ENCODE data around the gene ZSCAN4.

The ZSCAN4 gene

GRCh38 chr19:57668635-57669034 lies at the start of gene ZSCAN4:
TSS of gene ZSCAN4 (plus strand) at chr19:57668935. CDS start at chr19:57676146, 7,211 bp downstream.
- Histone ChIP-seq H3K36me3 (ENCODE audit: control insufficient read depth, low read depth, low read length) (no peaks in the 10 kb centered on the region), H3K27ac (ENCODE audit: low read length) (no peak within 1 kb of the TSS), H3K4me1 (ENCODE audit: control insufficient read depth, low read depth, low read length) (peaks cover 7% of the 10 kb centered on the region), H3K4me3 (ENCODE audit: low read length) (no peak within 1 kb of the TSS), H3K9ac (ENCODE audit: low read length) (no peak within 1 kb of the TSS), H3K27me3 (ENCODE audit: control insufficient read depth, insufficient read depth, low read length) (peaks cover 6% of the 10 kb centered on the region), H3K9me3 (ENCODE audit: control insufficient read depth, low read depth, low read length) (no peaks in the 10 kb centered on the region)

GRCh38 chr19:57620673-57621348 lies 47.9 kb upstream of the ZSCAN4 start:
- H3K27ac ChIP-seq (ENCODE audit: low read length), result no peak overlapping the region
- no peak overlapping the region for H3K4me3 ChIP-seq (ENCODE audit: low read length)
- H3K9ac ChIP-seq (ENCODE audit: low read length), result no peak overlapping the region
- peaks cover 87% of the 10 kb centered on the region for H3K36me3 ChIP-seq (ENCODE audit: control insufficient read depth, low read depth, low read length)
- H3K27me3 ChIP-seq (ENCODE audit: control insufficient read depth, insufficient read depth, low read length), result no peaks in the 10 kb centered on the region
- H3K9me3 ChIP-seq (ENCODE audit: control insufficient read depth, low read depth, low read length), result peaks cover 79% of the 10 kb centered on the region
- no peaks in the 10 kb centered on the region for H3K4me1 ChIP-seq (ENCODE audit: control insufficient read depth, low read depth, low read length)

GRCh38 chr19:57623091-57623490 lies 45.6 kb upstream of the ZSCAN4 start:
- Histone ChIP-seq H3K36me3 (ENCODE audit: control insufficient read depth, low read depth, low read length) (peaks cover 65% of the 10 kb centered on the region), H3K27me3 (ENCODE audit: control insufficient read depth, insufficient read depth, low read length) (no peaks in the 10 kb centered on the region), H3K4me1 (ENCODE audit: control insufficient read depth, low read depth, low read length) (no peaks in the 10 kb centered on the region), H3K9me3 (ENCODE audit: control insufficient read depth, low read depth, low read length) (peaks cover 57% of the 10 kb centered on the region), H3K27ac (ENCODE audit: low read length) (no peak overlapping the region), H3K4me3 (ENCODE audit: low read length) (no peak overlapping the region), H3K9ac (ENCODE audit: low read length) (no peak overlapping the region)

- no peaks in the 10 kb centered on the region for H3K4me1 ChIP-seq (ENCODE audit: control insufficient read depth, low read depth, low read length)
- H3K27me3 ChIP-seq (ENCODE audit: control insufficient read depth, insufficient read depth, low read length), result no peaks in the 10 kb centered on the region
- H3K36me3 ChIP-seq (ENCODE audit: control insufficient read depth, low read depth, low read length), result peaks cover 10% of the 10 kb centered on the region
- peak within 1 kb of the TSS; percentile 90 for H3K4me3 ChIP-seq (ENCODE audit: low read length)
- H3K9ac ChIP-seq (ENCODE audit: low read length), result peak within 1 kb of the TSS; percentile 69
- H3K9me3 ChIP-seq (ENCODE audit: control insufficient read depth, low read depth, low read length), result peaks cover 8% of the 10 kb centered on the region
- H3K27ac ChIP-seq (ENCODE audit: low read length), result no peak within 1 kb of the TSS
Measured at GRCh38 chr19:57632987-57633831, 35.5 kb upstream of the ZSCAN4 start, which contains the start of gene ZNF211. TSS of gene ZNF211 (plus strand) at chr19:57633168. CDS start at chr19:57633347, 179 bp downstream.

- peak overlapping the region; percentile 69 for H3K9ac ChIP-seq (ENCODE audit: low read length)
- H3K27ac ChIP-seq (ENCODE audit: low read length), result no peak overlapping the region
- H3K36me3 ChIP-seq (ENCODE audit: control insufficient read depth, low read depth, low read length), result peaks cover 10% of the 10 kb centered on the region
- H3K4me3 ChIP-seq (ENCODE audit: low read length), result peak overlapping the region; percentile 90
- H3K9me3 ChIP-seq (ENCODE audit: control insufficient read depth, low read depth, low read length), result peaks cover 8% of the 10 kb centered on the region
- H3K4me1 ChIP-seq (ENCODE audit: control insufficient read depth, low read depth, low read length), result no peaks in the 10 kb centered on the region
- H3K27me3 ChIP-seq (ENCODE audit: control insufficient read depth, insufficient read depth, low read length), result no peaks in the 10 kb centered on the region
Measured at GRCh38 chr19:57633832-57634131, 35.0 kb upstream of the ZSCAN4 start.

- H3K27ac ChIP-seq (ENCODE audit: low read length), result no peak overlapping the region
- no peaks in the 10 kb centered on the region for H3K27me3 ChIP-seq (ENCODE audit: control insufficient read depth, insufficient read depth, low read length)
- H3K36me3 ChIP-seq (ENCODE audit: control insufficient read depth, low read depth, low read length), result peaks cover 37% of the 10 kb centered on the region
- no peak overlapping the region for H3K9ac ChIP-seq (ENCODE audit: low read length)
- H3K4me3 ChIP-seq (ENCODE audit: low read length), result no peak overlapping the region
- no peaks in the 10 kb centered on the region for H3K4me1 ChIP-seq (ENCODE audit: control insufficient read depth, low read depth, low read length)
- peaks cover 8% of the 10 kb centered on the region for H3K9me3 ChIP-seq (ENCODE audit: control insufficient read depth, low read depth, low read length)
Measured at GRCh38 chr19:57637379-57637778, 31.4 kb upstream of the ZSCAN4 start.

- no peaks in the 10 kb centered on the region for H3K27me3 ChIP-seq (ENCODE audit: control insufficient read depth, insufficient read depth, low read length)
- no peak overlapping the region for H3K4me3 ChIP-seq (ENCODE audit: low read length)
- H3K9ac ChIP-seq (ENCODE audit: low read length), result no peak overlapping the region
- no peak overlapping the region for H3K27ac ChIP-seq (ENCODE audit: low read length)
- peaks cover 8% of the 10 kb centered on the region for H3K9me3 ChIP-seq (ENCODE audit: control insufficient read depth, low read depth, low read length)
- H3K36me3 ChIP-seq (ENCODE audit: control insufficient read depth, low read depth, low read length), result peaks cover 36% of the 10 kb centered on the region
- no peaks in the 10 kb centered on the region for H3K4me1 ChIP-seq (ENCODE audit: control insufficient read depth, low read depth, low read length)
Measured at GRCh38 chr19:57641715-57642234, 27.0 kb upstream of the ZSCAN4 start.

- Histone ChIP-seq H3K4me1 (ENCODE audit: control insufficient read depth, low read depth, low read length) (no peaks in the 10 kb centered on the region), H3K27me3 (ENCODE audit: control insufficient read depth, insufficient read depth, low read length) (no peaks in the 10 kb centered on the region), H3K36me3 (ENCODE audit: control insufficient read depth, low read depth, low read length) (peaks cover 33% of the 10 kb centered on the region), H3K9ac (ENCODE audit: low read length) (no peak overlapping the region), H3K9me3 (ENCODE audit: control insufficient read depth, low read depth, low read length) (peaks cover 1% of the 10 kb centered on the region), H3K27ac (ENCODE audit: low read length) (no peak overlapping the region), H3K4me3 (ENCODE audit: low read length) (no peak overlapping the region)
Measured at GRCh38 chr19:57642396-57643046, 26.2 kb upstream of the ZSCAN4 start.

- no peak overlapping the region for H3K4me3 ChIP-seq (ENCODE audit: low read length)
- H3K36me3 ChIP-seq (ENCODE audit: control insufficient read depth, low read depth, low read length), result peaks cover 33% of the 10 kb centered on the region
- no peaks in the 10 kb centered on the region for H3K4me1 ChIP-seq (ENCODE audit: control insufficient read depth, low read depth, low read length)
- H3K9ac ChIP-seq (ENCODE audit: low read length), result no peak overlapping the region
- H3K27ac ChIP-seq (ENCODE audit: low read length), result no peak overlapping the region
- H3K9me3 ChIP-seq (ENCODE audit: control insufficient read depth, low read depth, low read length), result no peaks in the 10 kb centered on the region
- H3K27me3 ChIP-seq (ENCODE audit: control insufficient read depth, insufficient read depth, low read length), result no peaks in the 10 kb centered on the region
Measured at GRCh38 chr19:57643734-57644133, 25.0 kb upstream of the ZSCAN4 start.

- Histone ChIP-seq H3K36me3 (ENCODE audit: control insufficient read depth, low read depth, low read length) (no peaks in the 10 kb centered on the region), H3K27me3 (ENCODE audit: control insufficient read depth, insufficient read depth, low read length) (no peaks in the 10 kb centered on the region), H3K9me3 (ENCODE audit: control insufficient read depth, low read depth, low read length) (no peaks in the 10 kb centered on the region), H3K4me1 (ENCODE audit: control insufficient read depth, low read depth, low read length) (no peaks in the 10 kb centered on the region), H3K27ac (ENCODE audit: low read length) (no peak overlapping the region), H3K4me3 (ENCODE audit: low read length) (no peak overlapping the region), H3K9ac (ENCODE audit: low read length) (no peak overlapping the region)
Measured at GRCh38 chr19:57648331-57649003, 20.3 kb upstream of the ZSCAN4 start.

- no peaks in the 10 kb centered on the region for H3K36me3 ChIP-seq (ENCODE audit: control insufficient read depth, low read depth, low read length)
- H3K9me3 ChIP-seq (ENCODE audit: control insufficient read depth, low read depth, low read length), result no peaks in the 10 kb centered on the region
- H3K4me3 ChIP-seq (ENCODE audit: low read length), result no peak overlapping the region
- H3K9ac ChIP-seq (ENCODE audit: low read length), result no peak overlapping the region
- H3K27ac ChIP-seq (ENCODE audit: low read length), result no peak overlapping the region
- H3K4me1 ChIP-seq (ENCODE audit: control insufficient read depth, low read depth, low read length), result no peaks in the 10 kb centered on the region
- peaks cover under 1% of the 10 kb centered on the region for H3K27me3 ChIP-seq (ENCODE audit: control insufficient read depth, insufficient read depth, low read length)
Measured at GRCh38 chr19:57651654-57651996, 17.1 kb upstream of the ZSCAN4 start.

Measured in iPS-18a (cell line).